GM12878 (cell line): ENCODE results near the gene GALNT17. TPM values are rescaled to one million over a fixed set of nuclear protein-coding genes. Genes with fewer than 3 reads are reported as not detected.

Source experiments
- ATAC-seq: fragments of 200-7000 bp; cut with Tn5 transposase; 3 replicates; pipeline ENCODE4 v1.9.1; 2020; ENCODE audit warnings: mild to moderate bottlenecking, moderate library complexity
- BruUV-seq: library from RNA; stranded (reverse); fragments of 400-500 nt; replicated peaks from 2 replicates; lab custom pipeline; 2021; lab: Mats Ljungman, UMichigan
- CTCF ChIA-PET: fragments of 300-600 bp; sonication (Branson Sonifier 250); formaldehyde crosslinking; extraction: SDS; loops from one replicate; lab custom pipeline; 2021; ENCODE audit warnings: inconsistent platforms; lab: Yijun Ruan, JAX
- POLR2A ChIA-PET: fragments of 350-600 bp; formaldehyde crosslinking; extraction: SDS; loops from one replicate; lab custom pipeline; 2021; ENCODE audit warnings: inconsistent platforms; lab: Charles Lee
- RAD21 ChIA-PET: fragments of 300-600 bp; sonication (Branson Sonifier 250); formaldehyde crosslinking; loops from one replicate; lab custom pipeline; 2023; ENCODE audit warnings: antibody characterized with exemption; ENCODE audit not compliant: unreplicated experiment; lab: Charles Lee
- SMC1A ChIA-PET: fragments of 300-600 bp; sonication (Branson Sonifier 250); formaldehyde crosslinking; loops from one replicate; lab custom pipeline; 2023; ENCODE audit not compliant: unreplicated experiment, uncharacterized antibody; lab: Charles Lee
- DNase-seq: peaks from one replicate; pipeline ENCODE4 v3.0.0-alpha.2; 2011; ENCODE audit warnings: low read depth, low spot score
- FAIRE-seq: peaks from 3 replicates; lab custom pipeline; 2011; peaks lifted over from hg19 to GRCh38; lab: Jason Lieb, UNC
- H2AFZ ChIP-seq: 2 replicates; pipeline ENCODE4 v1.6.0; 2011; ENCODE audit warnings: low read depth, low read length, control low read depth; ENCODE audit not compliant: control insufficient read depth
- H3K27ac ChIP-seq: 2 replicates; pipeline ENCODE4 v1.5.1; 2011; ENCODE audit warnings: control low read depth; ENCODE audit not compliant: control insufficient read depth, insufficient read depth
- H3K27me3 ChIP-seq, 2 experiments: replicated peaks in 1 of 2; 2 replicates each; pipeline versions ENCODE4 v1.6.0 to v1.6.1; 2011; ENCODE audit warnings: low read length in 1 of 2; ENCODE audit not compliant: control insufficient read depth in 2 of 2, insufficient read depth in 2 of 2
- H3K36me3 ChIP-seq, 2 experiments: 2 replicates each; pipeline ENCODE4 v1.5.1; 2011; ENCODE audit warnings: low read length in 1 of 2; ENCODE audit not compliant: control insufficient read depth in 2 of 2, insufficient read depth in 2 of 2
- H3K4me1 ChIP-seq: 2 replicates; pipeline ENCODE4 v1.6.1; 2011; ENCODE audit warnings: mild to moderate bottlenecking, low read length, moderate library complexity, mixed read lengths; ENCODE audit not compliant: control insufficient read depth, insufficient read depth
- H3K4me2 ChIP-seq: 2 replicates; pipeline ENCODE4 v1.6.0; 2011; ENCODE audit warnings: control low read depth; ENCODE audit not compliant: control insufficient read depth, insufficient read depth
- H3K4me3 ChIP-seq: fragments of 200-600 bp; sonication (generic); 2 replicates; pipeline ENCODE4 v1.5.1; 2016
- H3K79me2 ChIP-seq: 2 replicates; pipeline ENCODE4 v1.6.0; 2011; ENCODE audit warnings: low read length; ENCODE audit not compliant: control insufficient read depth, insufficient read depth
- H3K9ac ChIP-seq: 2 replicates; pipeline ENCODE4 v1.8.0; 2011; ENCODE audit warnings: low read length, control low read depth, mixed read lengths; ENCODE audit not compliant: control insufficient read depth, insufficient read depth
- H3K9me3 ChIP-seq: replicated peaks from 3 replicates; pipeline ENCODE4 v1.5.1; 2011; ENCODE audit warnings: mild to moderate bottlenecking, low read length; ENCODE audit not compliant: control insufficient read depth, insufficient read depth
- H4K20me1 ChIP-seq: 2 replicates; pipeline ENCODE4 v1.6.0; 2011; ENCODE audit not compliant: control insufficient read depth, insufficient read depth
- NFXL1 ChIP-seq: fragments of 450-650 bp; IDR thresholded peaks from 2 replicates; pipeline ENCODE4 v1.6.1; 2017; ENCODE audit warnings: antibody characterized with exemption, mild to moderate bottlenecking, borderline replicate concordance
- NFYA ChIP-seq: IDR thresholded peaks from 2 replicates; pipeline ENCODE4 v1.6.1; 2011; ENCODE audit warnings: low read depth, mild to moderate bottlenecking, low read length, improper control_type of control experiment, borderline replicate concordance
- RUNX3 ChIP-seq: IDR thresholded peaks from 2 replicates; pipeline ENCODE4 v1.6.1; 2012; ENCODE audit warnings: low read length, inconsistent platforms
- WGBS: methylation state at CpG from one replicate; pipeline ENCODE4 v1.1.6; 2016; ENCODE audit warnings: low lambda C conversion rate; ENCODE audit not compliant: insufficient replicate concordance, insufficient coverage; ENCODE audit errors: missing lambda C conversion rate; 5-methylcytosine and 5-hydroxymethylcytosine counted together
- in situ Hi-C: fragments of 300-500 bp; cut with MboI; formaldehyde crosslinking; loops from 9 replicates; pipeline ENCODE4 v1.14.3; 2018; ENCODE audit warnings: mixed read lengths
- intact Hi-C: fragments of 100-400 bp; cut with micrococcal nuclease; formaldehyde crosslinking; loops from one replicate; pipeline ENCODE4 v1.14.2; 2022; ENCODE audit not compliant: unreplicated experiment
- polyA plus RNA-seq, 11 experiments: library from polyadenylated mRNA; depleted of rRNA in 4 of 11; unstranded in 6 of 11; stranded (reverse) in 5 of 11; fragments of >200 nt; fragmentation: Nextera tagmentation in 4 of 11; fragmentation: Illumina TruSeq in 1 of 11; extraction: Ambion mirVana in 4 of 11; extraction: Trizol in 1 of 11; gene quantifications; 1 replicate in 1 of 11; 2 replicates in 10 of 11; pipeline versions ENCODE4 v1.2.1 to v1.2.3, GENCODE V29; 2011 to 2016; ENCODE audit warnings: inconsistent platforms in 2 of 11, missing spikeins in 2 of 11, low read depth in 1 of 11
- total RNA-seq, 4 experiments: library from RNA; depleted of rRNA in 3 of 4; stranded (reverse); fragments of >200 nt in 3 of 4; fragmentation: Illumina TruSeq in 1 of 4; extraction: Trizol in 1 of 4; gene quantifications; 2 replicates each; pipeline versions ENCODE4 v1.2.1 to v1.2.3, GENCODE V29; 2013 to 2021
- TF ChIP-seq, protein P1 (sequence below): fragments of 450-650 bp; IDR thresholded peaks from 2 replicates; pipeline ENCODE4 v1.6.1; 2017; ENCODE audit warnings: mild to moderate bottlenecking
- TF ChIP-seq, protein P2 (sequence below): fragments of 450-650 bp; IDR thresholded peaks from 2 replicates; pipeline ENCODE4 v1.6.1; 2017; ENCODE audit warnings: mild to moderate bottlenecking, moderate library complexity

The GALNT17 gene
- total and polyA plus RNA-seq, 10 of the 15 experiments (the other 5 are each of a cell fraction or from before 2014, with no cell fraction given): 0.12 to 0.15 TPM; not detected in 8

DNA sequence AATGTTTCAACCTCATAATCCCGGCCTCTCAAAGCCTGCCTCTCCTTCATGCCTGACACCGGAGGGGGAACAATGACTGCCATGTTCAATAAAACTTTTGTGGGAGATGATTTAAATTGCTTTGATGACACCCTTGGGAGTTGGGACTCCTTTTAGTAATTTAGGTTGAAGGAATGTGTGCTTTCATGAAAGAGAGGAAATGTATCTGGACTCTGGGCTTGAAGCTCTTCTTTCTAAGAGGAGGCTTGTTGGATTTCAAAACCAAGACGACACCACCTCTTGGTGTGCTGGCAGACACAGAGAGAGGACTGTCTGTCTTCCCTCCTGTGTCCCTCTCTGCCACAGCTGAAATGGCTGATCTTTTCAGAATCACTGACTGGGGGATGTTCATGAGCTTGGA is 168.1 kb downstream of the GALNT17 start:
- ChIA-PET RAD21 (no interaction called here), CTCF (interaction anchor here (0.6 kb wide), 1 partner anchor 335 kb away, joined by 3 read pairs; no protein-coding TSS in a partner anchor), POLR2A (no interaction called here), SMC1A (no interaction called here)
- H3K27me3 ChIP-seq: no peaks in the 10 kb centered on the region
- no peak overlapping the region for H3K9ac ChIP-seq
- no peak overlapping the region for H3K27ac ChIP-seq
- TF ChIP-seq RUNX3 (no peak), NFYA (no peak), NFXL1 (no peak)
- TF ChIP-seq, protein P1, sequence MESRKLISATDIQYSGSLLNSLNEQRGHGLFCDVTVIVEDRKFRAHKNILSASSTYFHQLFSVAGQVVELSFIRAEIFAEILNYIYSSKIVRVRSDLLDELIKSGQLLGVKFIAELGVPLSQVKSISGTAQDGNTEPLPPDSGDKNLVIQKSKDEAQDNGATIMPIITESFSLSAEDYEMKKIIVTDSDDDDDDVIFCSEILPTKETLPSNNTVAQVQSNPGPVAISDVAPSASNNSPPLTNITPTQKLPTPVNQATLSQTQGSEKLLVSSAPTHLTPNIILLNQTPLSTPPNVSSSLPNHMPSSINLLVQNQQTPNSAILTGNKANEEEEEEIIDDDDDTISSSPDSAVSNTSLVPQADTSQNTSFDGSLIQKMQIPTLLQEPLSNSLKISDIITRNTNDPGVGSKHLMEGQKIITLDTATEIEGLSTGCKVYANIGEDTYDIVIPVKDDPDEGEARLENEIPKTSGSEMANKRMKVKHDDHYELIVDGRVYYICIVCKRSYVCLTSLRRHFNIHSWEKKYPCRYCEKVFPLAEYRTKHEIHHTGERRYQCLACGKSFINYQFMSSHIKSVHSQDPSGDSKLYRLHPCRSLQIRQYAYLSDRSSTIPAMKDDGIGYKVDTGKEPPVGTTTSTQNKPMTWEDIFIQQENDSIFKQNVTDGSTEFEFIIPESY: no peak
- TF ChIP-seq, protein P2, sequence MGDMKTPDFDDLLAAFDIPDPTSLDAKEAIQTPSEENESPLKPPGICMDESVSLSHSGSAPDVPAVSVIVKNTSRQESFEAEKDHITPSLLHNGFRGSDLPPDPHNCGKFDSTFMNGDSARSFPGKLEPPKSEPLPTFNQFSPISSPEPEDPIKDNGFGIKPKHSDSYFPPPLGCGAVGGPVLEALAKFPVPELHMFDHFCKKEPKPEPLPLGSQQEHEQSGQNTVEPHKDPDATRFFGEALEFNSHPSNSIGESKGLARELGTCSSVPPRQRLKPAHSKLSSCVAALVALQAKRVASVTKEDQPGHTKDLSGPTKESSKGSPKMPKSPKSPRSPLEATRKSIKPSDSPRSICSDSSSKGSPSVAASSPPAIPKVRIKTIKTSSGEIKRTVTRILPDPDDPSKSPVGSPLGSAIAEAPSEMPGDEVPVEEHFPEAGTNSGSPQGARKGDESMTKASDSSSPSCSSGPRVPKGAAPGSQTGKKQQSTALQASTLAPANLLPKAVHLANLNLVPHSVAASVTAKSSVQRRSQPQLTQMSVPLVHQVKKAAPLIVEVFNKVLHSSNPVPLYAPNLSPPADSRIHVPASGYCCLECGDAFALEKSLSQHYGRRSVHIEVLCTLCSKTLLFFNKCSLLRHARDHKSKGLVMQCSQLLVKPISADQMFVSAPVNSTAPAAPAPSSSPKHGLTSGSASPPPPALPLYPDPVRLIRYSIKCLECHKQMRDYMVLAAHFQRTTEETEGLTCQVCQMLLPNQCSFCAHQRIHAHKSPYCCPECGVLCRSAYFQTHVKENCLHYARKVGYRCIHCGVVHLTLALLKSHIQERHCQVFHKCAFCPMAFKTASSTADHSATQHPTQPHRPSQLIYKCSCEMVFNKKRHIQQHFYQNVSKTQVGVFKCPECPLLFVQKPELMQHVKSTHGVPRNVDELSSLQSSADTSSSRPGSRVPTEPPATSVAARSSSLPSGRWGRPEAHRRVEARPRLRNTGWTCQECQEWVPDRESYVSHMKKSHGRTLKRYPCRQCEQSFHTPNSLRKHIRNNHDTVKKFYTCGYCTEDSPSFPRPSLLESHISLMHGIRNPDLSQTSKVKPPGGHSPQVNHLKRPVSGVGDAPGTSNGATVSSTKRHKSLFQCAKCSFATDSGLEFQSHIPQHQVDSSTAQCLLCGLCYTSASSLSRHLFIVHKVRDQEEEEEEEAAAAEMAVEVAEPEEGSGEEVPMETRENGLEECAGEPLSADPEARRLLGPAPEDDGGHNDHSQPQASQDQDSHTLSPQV: no peak
- H4K20me1 ChIP-seq: no peaks in the 10 kb centered on the region
- no peak for FAIRE-seq
- intact Hi-C loops: no loop called here
- no peaks in the 10 kb centered on the region for H3K4me1 ChIP-seq
- in situ Hi-C loops: no loop called here
- H3K79me2 ChIP-seq: no peaks in the 10 kb centered on the region
- BruUV-seq: no TSS peak
- H3K4me3 ChIP-seq: no peak overlapping the region
- DNase-seq: no peak
- no peak for ATAC-seq
- no peak overlapping the region for H3K4me2 ChIP-seq
- no peaks in the 10 kb centered on the region for H3K36me3 ChIP-seq
- 12% methylated on average over 3 of the region's 3 CpGs for WGBS
- H3K9me3 ChIP-seq: no peaks in the 10 kb centered on the region
- H2AFZ ChIP-seq: no peak overlapping the region
